ENCODE measurements around the gene ZNF664.

GRCh38 chr12:124008595-124008994, 35.6 kb downstream of the ZNF664 start:
- TF ChIP-seq EZH2 (IDR thresholded peaks at IDR 0.05; ENCODE audit: low read depth) (no peak), CTCF (conservative IDR thresholded peaks at IDR 0.05) (no peak)
